A673 (cell line): Measurements from ENCODE around the gene SLC35A4.

ENCODE experiments used
- EZH2 ChIP-seq: fragments of 200-600 bp; sonication (generic); IDR thresholded peaks from 2 replicates; pipeline ENCODE4 v1.6.1; 2017; ENCODE audit warnings: borderline replicate concordance, low read depth, mild to moderate bottlenecking, mixed read lengths, antibody characterized with exemption, low read length; ENCODE audit not compliant: poor library complexity, severe bottlenecking
- TF ChIP-seq, protein P1 (sequence below): fragments of 300-800, 200-600 bp; sonication (generic); conservative IDR thresholded peaks from 2 replicates; pipeline ENCODE4 v1.5.1; 2017; ENCODE audit warnings: low read depth, mild to moderate bottlenecking, antibody characterized with exemption, low read length, moderate library complexity, mixed read lengths

DNA sequence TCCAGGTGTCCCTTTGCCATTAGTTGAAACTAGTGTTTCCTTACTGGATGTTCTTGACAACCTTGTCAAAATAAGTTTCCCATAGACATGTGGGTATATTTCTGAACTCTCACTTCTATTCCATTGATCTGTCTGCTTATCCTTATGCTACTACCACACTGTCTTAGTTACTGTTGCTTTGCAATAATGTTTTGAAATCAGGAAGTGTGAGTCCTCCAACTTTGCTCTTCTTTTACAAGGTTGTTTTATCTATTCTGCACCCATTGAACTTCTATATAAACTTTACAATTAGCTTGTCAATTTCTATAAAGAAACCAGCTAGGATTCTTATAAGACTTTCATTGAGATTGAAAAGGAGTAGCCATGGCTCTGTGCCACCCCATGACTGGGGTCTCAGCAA, 44.1 kb downstream of the SLC35A4 start:
- TF ChIP-seq, protein P1, sequence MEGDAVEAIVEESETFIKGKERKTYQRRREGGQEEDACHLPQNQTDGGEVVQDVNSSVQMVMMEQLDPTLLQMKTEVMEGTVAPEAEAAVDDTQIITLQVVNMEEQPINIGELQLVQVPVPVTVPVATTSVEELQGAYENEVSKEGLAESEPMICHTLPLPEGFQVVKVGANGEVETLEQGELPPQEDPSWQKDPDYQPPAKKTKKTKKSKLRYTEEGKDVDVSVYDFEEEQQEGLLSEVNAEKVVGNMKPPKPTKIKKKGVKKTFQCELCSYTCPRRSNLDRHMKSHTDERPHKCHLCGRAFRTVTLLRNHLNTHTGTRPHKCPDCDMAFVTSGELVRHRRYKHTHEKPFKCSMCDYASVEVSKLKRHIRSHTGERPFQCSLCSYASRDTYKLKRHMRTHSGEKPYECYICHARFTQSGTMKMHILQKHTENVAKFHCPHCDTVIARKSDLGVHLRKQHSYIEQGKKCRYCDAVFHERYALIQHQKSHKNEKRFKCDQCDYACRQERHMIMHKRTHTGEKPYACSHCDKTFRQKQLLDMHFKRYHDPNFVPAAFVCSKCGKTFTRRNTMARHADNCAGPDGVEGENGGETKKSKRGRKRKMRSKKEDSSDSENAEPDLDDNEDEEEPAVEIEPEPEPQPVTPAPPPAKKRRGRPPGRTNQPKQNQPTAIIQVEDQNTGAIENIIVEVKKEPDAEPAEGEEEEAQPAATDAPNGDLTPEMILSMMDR, result no peak
- no peak for TF ChIP-seq EZH2
